Measurements from ENCODE around the gene BPIFB6.

BPIFB6 gene

GRCh38 chr20:33002087-33002808 lies 29.2 kb upstream of the BPIFB6 start:
- no peak for DNase-seq

DNA sequence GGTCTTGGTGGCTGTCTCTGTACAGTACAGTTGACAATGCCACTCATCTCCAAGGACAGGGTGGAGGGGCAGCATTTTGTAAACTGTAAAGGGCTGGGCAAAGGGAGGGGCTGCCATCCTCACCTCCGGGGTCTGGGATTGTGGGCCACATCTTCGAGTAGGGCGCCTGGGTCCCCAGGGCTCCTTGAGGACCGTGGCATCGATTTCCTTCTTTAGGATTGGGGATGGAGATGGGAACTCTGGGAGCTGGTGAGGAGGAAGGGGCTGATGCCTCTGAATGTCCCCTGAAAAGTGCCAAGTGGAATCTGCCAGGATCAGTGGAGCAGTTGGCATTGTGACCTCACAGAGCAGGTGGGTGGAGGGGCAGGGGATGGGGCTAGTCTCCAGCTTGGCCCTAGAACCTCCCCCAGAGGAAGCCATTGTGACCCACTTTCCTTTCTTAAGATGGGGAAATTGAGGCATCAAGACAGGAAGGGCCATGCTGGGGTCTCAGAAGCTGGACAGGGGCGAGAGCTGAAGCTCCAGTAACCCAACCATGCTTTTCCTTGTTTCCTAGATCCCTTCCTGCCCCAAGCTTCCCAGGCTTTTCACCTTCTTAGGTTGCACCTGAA lies 27.2 kb upstream of the BPIFB6 start, which contains the start of gene SUN5:
TSS of gene SUN5 (minus strand) at position 293 of the 611 bp plus-strand sequence. CDS start at position 200, 93 bp downstream.
- DNase-seq = no peak

- peak; percentile 49 for DNase-seq
These were observed 26.3 kb upstream of the BPIFB6 start for GRCh38 chr20:33005132-33005566.

- DNase-seq = no peak
These were observed 25.3 kb upstream of the BPIFB6 start for GRCh38 chr20:33005908-33006775.

GRCh38 chr20:33006776-33007375 lies 24.6 kb upstream of the BPIFB6 start:
- DNase-seq = no peak

DNA sequence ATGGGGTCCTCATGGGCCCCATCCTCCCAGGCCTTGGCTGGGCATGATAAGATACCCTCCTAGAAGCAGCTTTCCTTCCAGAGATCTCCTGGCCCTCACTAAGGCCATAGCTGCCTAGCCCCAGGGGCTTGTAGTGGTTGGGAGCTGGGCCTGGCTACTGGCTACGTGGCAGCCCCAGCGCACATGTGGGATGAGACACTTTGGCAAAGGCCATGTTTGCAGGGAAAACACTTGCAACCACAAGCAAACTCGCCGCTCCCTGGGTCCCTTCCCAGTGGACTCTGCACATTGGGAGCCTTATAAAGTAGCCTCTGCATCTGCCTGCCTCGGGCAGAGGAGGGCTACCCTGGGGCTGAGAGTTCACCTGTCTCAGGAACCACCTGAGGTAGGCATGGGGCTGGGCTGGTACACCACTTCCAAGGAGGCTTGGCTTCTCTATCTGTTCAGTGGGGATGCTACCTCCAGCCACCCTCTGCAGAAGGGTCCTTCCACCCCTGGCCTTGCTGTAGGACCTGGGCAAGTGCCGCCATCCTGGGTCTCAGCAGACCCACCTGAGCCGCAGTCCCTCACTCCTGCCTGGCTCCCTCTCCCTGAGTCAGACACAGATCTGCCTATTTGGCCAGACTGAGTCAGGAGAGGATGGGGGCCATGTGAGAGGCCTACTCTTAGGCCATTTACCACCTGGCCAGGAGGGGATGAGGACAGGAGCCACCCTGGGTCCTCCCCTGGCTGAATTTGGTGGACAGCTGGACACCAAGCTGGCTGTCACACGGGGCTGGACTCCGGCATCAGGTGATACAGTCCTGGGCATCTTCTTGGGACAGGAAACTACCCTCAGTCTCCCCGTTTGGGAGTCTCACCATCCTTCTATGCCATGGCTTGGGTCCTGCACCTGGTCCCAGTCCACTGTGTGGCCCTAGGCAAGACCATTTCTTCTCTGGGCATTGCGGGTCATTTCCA lies 23.8 kb upstream of the BPIFB6 start, which contains the start of gene BPIFB2:
TSS of gene BPIFB2 (plus strand) at position 329 of the 960 bp plus-strand sequence. CDS start 871 bp downstream, outside the sequence.
- no peak for DNase-seq

GRCh38 chr20:33008336-33009213 lies 22.9 kb upstream of the BPIFB6 start:
- no peak for DNase-seq

GRCh38 chr20:33009214-33010132 lies 22.0 kb upstream of the BPIFB6 start:
- DNase-seq = no peak

GRCh38 chr20:33010133-33010504 lies 21.3 kb upstream of the BPIFB6 start:
- no peak for DNase-seq

DNA sequence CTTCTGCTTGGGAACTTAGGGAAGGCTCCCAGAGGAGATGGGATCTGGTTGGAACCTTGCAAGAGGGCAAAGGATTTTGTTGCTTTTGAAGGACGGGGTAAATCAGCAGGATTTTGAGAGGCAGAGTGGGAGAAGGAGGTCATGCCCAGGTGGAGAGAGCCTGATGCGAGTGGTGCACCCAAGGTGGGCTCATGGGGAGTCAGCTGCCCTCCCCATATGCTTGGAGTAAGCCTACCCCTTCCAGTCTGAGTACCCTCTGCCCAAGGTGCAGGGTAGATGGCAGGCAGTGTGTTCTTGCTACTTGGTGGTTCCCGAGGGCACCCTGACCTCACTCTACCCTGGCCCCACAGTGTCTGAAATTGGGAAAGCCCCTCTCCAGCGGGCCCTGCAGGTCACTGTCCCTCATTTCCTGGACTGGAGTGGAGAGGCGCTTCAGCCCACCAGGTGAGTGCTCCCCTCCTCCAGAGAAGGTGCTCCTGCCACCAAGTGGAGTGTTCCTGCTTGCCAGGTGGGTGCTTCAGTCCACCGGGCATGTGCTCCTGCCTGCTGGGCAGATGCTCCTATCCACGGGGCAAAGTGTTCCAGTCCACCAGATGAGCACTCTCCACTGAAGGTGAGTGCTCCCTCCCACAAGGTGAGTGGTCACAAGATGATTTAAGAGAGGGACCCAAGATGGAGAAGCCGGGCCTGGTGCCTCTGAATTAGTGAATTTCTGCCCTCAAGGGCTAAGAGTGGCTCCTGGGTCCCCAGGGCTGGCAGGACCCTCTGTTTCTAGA lies 20.6 kb upstream of the BPIFB6 start:
- DNase-seq = no peak

GRCh38 chr20:33012327-33013189 lies 18.9 kb upstream of the BPIFB6 start:
- no peak for DNase-seq

- no peak for DNase-seq
These were observed 17.6 kb upstream of the BPIFB6 start for GRCh38 chr20:33013701-33014326.

DNA sequence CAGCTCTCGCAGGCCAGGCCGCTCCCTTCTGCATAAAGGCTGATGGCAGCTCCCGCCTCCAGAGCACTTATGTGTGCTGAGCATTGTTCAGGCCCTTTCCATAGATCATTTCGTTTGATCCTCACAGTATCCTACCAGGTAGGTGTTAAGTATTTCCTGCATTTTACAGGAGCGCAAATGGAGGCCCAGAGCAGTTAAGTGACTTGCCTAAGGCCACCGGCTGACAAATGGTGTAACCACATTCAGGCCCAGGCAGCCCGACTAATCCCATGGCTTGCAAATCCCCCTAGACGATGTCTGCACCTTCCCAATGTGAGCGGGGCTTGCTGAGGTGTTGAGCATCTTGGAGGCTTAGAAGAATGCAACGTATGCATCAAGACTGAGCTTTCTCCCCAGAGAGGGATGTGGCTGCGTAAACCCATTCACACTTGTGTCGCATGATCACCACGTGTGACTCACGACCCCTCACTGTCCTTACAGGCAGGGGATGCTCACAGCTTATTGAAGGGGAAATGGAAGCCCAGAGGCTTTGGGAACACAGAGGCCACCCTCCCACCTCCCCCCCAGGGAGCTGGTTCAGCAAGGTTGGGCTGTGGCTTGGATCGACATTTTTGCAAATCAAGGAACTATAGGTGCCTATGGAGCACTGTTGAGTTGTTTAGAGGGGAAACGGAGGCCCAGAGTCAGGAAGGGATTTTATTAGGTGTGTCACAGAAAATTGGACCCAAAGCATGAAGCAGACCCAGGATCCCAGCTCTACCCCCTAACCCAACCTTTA lies 16.9 kb upstream of the BPIFB6 start:
- DNase-seq = no peak

- no peak for DNase-seq
These were observed 16.3 kb upstream of the BPIFB6 start for GRCh38 chr20:33015114-33015484.

- DNase-seq = no peak
These were observed 15.5 kb upstream of the BPIFB6 start for GRCh38 chr20:33015700-33016580.

Data from activated CD4-positive, alpha-beta T cell treated with anti-CD3 and anti-CD28 coated beads for 48 hours (primary cell).